Calu3 (cell line): ENCODE data around the gene MEX3D. TPM values are rescaled to one million over a fixed set of nuclear protein-coding genes. Genes with fewer than 3 reads are reported as not detected.

ENCODE experiments used
- BruUV-seq: library from RNA; stranded (reverse); fragments of 400-500 nt; replicated peaks from 2 replicates; lab custom pipeline; 2021; lab: Mats Ljungman, UMichigan
- CTCF ChIA-PET: fragments of 300-600 bp; sonication (Branson Sonifier 250); formaldehyde crosslinking; loops from one replicate; lab custom pipeline; 2022; ENCODE audit warnings: antibody characterized with exemption; lab: Charles Lee
- DNase-seq: peaks from one replicate; pipeline ENCODE4 v3.0.0; 2022
- H3K27ac Mint-ChIP-seq: one replicate; pipeline ENCODE4 v1.8.0; 2022; ENCODE audit warnings: mixed read lengths; ENCODE audit not compliant: unreplicated experiment
- H3K27me3 Mint-ChIP-seq: one replicate; pipeline ENCODE4 v1.8.0; 2022; ENCODE audit warnings: mixed read lengths; ENCODE audit not compliant: unreplicated experiment
- H3K36me3 Mint-ChIP-seq: one replicate; pipeline ENCODE4 v1.8.0; 2022; ENCODE audit warnings: mild to moderate bottlenecking, moderate library complexity, mixed read lengths; ENCODE audit not compliant: insufficient read depth, unreplicated experiment
- H3K4me1 Mint-ChIP-seq: one replicate; pipeline ENCODE4 v1.8.0; 2022; ENCODE audit warnings: mild to moderate bottlenecking, low read depth, mixed read lengths; ENCODE audit not compliant: unreplicated experiment
- H3K4me3 Mint-ChIP-seq: one replicate; pipeline ENCODE4 v1.8.0; 2022; ENCODE audit warnings: mild to moderate bottlenecking, low read depth, moderate library complexity, mixed read lengths; ENCODE audit not compliant: unreplicated experiment
- H3K9me3 Mint-ChIP-seq: one replicate; pipeline ENCODE4 v1.8.0; 2022; ENCODE audit warnings: low read depth, mixed read lengths; ENCODE audit not compliant: unreplicated experiment
- CTCF ChIP-seq: fragments of 200-600 bp; IDR thresholded peaks from one replicate; pipeline ENCODE4 v1.8.0; 2022; ENCODE audit warnings: antibody characterized with exemption; ENCODE audit not compliant: unreplicated experiment
- intact Hi-C: fragments of 100-400 bp; cut with micrococcal nuclease; formaldehyde crosslinking; loops from one replicate; pipeline ENCODE4 v1.10.0; 2022; ENCODE audit not compliant: unreplicated experiment
- total RNA-seq: library from RNA; stranded (reverse); gene quantifications from 2 replicates; pipeline ENCODE4 v1.2.3, GENCODE V29; 2022

The MEX3D gene
- total RNA-seq, 1 experiment from 2014 or later: 41.4 TPM

- intact Hi-C loops: no loop called here
- H3K27ac Mint-ChIP-seq: no peak overlapping the region
- no peak for TF ChIP-seq CTCF
- no peaks in the 10 kb centered on the region for H3K27me3 Mint-ChIP-seq
- H3K4me3 Mint-ChIP-seq: no peak overlapping the region
- no peaks in the 10 kb centered on the region for H3K9me3 Mint-ChIP-seq
- H3K36me3 Mint-ChIP-seq: no peaks in the 10 kb centered on the region
- BruUV-seq: no TSS peak
- H3K4me1 Mint-ChIP-seq: no peaks in the 10 kb centered on the region
- no peak for DNase-seq
- CTCF ChIA-PET: no interaction called here
These were observed 13.2 kb downstream of the MEX3D start for GRCh38 chr19:1554968-1555367.

- no peak for DNase-seq
- Mint-ChIP-seq H3K36me3 (no peaks in the 10 kb centered on the region), H3K27me3 (no peaks in the 10 kb centered on the region), H3K9me3 (no peaks in the 10 kb centered on the region), H3K4me1 (no peaks in the 10 kb centered on the region), H3K4me3 (no peak overlapping the region), H3K27ac (no peak overlapping the region)
- no peak for TF ChIP-seq CTCF
- BruUV-seq: no TSS peak
- intact Hi-C loops: no loop called here
- CTCF ChIA-PET: no interaction called here
These were observed 14.7 kb downstream of the MEX3D start for GRCh38 chr19:1553415-1553814.

GRCh38 chr19:1551068-1552040 lies 16.8 kb downstream of the MEX3D start:
- BruUV-seq: no TSS peak
- CTCF ChIA-PET: interaction anchor here (0.6 kb wide), 1 partner anchor 275 kb away, joined by 4 read pairs; no protein-coding TSS in a partner anchor
- Mint-ChIP-seq H3K4me3 (no peak overlapping the region), H3K4me1 (no peaks in the 10 kb centered on the region), H3K9me3 (no peaks in the 10 kb centered on the region), H3K27me3 (no peaks in the 10 kb centered on the region), H3K36me3 (no peaks in the 10 kb centered on the region), H3K27ac (no peak overlapping the region)
- no peak for TF ChIP-seq CTCF
- intact Hi-C loops: no loop called here
- DNase-seq: no peak

GRCh38 chr19:1549332-1549945 lies 18.7 kb downstream of the MEX3D start:
- no peak for TF ChIP-seq CTCF
- no peak overlapping the region for H3K27ac Mint-ChIP-seq
- H3K9me3 Mint-ChIP-seq: no peaks in the 10 kb centered on the region
- H3K4me1 Mint-ChIP-seq: no peaks in the 10 kb centered on the region
- H3K27me3 Mint-ChIP-seq: no peaks in the 10 kb centered on the region
- no peak for DNase-seq
- no peaks in the 10 kb centered on the region for H3K36me3 Mint-ChIP-seq
- BruUV-seq: no TSS peak
- no peak overlapping the region for H3K4me3 Mint-ChIP-seq
- intact Hi-C loops: loop anchor here (5.0 kb wide), 1 partner anchor 123 kb away; no protein-coding TSS in a partner anchor
- CTCF ChIA-PET: no interaction called here
